ENCODE results near the gene CDH23.

DNA sequence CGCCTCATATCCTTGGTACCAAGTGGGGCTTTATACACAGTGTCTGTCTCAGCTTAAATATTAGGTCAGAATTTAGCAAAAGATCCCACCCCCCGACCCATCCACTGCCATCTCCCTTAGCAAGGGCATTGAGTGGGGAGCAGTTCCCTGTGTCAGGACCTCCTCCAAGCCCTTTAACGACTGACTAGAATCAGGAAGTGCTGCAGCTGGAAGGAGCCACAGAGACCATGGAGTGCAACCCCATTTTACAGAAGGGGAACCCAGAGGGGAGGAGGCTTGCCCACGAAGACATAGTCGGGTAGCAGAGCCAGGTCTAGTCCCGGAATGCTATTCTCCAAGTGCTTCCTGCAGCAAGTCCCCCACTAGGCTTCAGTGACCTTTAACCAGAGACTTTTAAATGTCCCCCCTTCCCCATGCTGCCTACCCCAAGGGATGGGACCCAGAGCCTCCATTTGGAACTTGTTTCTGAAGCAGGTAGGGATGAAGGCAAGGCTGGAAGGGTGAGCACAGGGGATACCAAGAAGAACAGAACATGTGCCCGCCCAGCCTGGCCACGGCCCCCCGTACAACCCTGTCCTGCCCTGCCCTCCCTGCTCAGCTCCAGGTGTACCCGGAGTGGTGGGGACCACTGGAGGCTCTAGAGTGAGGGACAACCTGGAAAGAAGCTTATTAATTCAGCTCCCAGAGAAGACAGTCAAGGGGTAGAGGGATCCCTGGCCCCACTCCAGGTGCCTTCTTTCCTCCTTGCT is 281.5 kb downstream of the CDH23 start:
- TF ChIP-seq, protein P1, sequence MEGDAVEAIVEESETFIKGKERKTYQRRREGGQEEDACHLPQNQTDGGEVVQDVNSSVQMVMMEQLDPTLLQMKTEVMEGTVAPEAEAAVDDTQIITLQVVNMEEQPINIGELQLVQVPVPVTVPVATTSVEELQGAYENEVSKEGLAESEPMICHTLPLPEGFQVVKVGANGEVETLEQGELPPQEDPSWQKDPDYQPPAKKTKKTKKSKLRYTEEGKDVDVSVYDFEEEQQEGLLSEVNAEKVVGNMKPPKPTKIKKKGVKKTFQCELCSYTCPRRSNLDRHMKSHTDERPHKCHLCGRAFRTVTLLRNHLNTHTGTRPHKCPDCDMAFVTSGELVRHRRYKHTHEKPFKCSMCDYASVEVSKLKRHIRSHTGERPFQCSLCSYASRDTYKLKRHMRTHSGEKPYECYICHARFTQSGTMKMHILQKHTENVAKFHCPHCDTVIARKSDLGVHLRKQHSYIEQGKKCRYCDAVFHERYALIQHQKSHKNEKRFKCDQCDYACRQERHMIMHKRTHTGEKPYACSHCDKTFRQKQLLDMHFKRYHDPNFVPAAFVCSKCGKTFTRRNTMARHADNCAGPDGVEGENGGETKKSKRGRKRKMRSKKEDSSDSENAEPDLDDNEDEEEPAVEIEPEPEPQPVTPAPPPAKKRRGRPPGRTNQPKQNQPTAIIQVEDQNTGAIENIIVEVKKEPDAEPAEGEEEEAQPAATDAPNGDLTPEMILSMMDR (IDR thresholded peaks at IDR 0.05), result no peak
- TF ChIP-seq POLR2A (IDR thresholded peaks at IDR 0.05) (no peak), POLR2AphosphoS5 (IDR thresholded peaks at IDR 0.05) (no peak)

Measured in transverse colon (tissue), 4 donors.